Adrenal gland (tissue), 12 donors: ENCODE measurements around the gene MPV17L. TPM values are rescaled to one million over a fixed set of nuclear protein-coding genes. Genes with fewer than 3 reads are reported as not detected.
A peak's percentile ranks its signal among the peaks of the same experiment; 100 is the strongest.
"Not testable (repeated sequence)": the region's sequence is repeated elsewhere in the genome, so short reads cannot be mapped to it uniquely, and the experiment has no call there.

Source experiments
- DNase-seq, 7 donors: peaks; one replicate each; pipeline ENCODE4 v3.0.0-alpha.2; 2019 to 2020
- H3K27ac ChIP-seq, 5 donors: fragments of 200-600 bp; sonication (generic) in 4 of 5; 1 replicate in 3 of 5; 2 replicates in 2 of 5; pipeline versions ENCODE4 v1.5.1 to v1.8.0; 2016 to 2020; ENCODE audit warnings: mild to moderate bottlenecking in 1 of 5
- H3K27me3 ChIP-seq: fragments of 200-600 bp; 2 replicates; pipeline ENCODE4 v1.8.0; 2021
- H3K36me3 ChIP-seq, 2 donors: fragments of 200-600 bp; replicated peaks in 1 of 2; 1 replicate in 1 of 2; 2 replicates in 1 of 2; pipeline versions ENCODE4 v1.5.1 to v1.8.0; 2018 to 2022
- H3K4me1 ChIP-seq, 2 donors: fragments of 200-600 bp; replicated peaks in 1 of 2; 1 replicate in 1 of 2; 2 replicates in 1 of 2; pipeline versions ENCODE4 v1.5.1 to v1.8.0; 2018 to 2021
- H3K4me3 ChIP-seq, 4 donors: fragments of 200-600 bp; sonication (generic) in 3 of 4; one replicate each; pipeline ENCODE4 v1.5.1; 2016 to 2018
- H3K9me3 ChIP-seq, 3 donors: fragments of 200-600 bp; sonication (generic) in 1 of 3; replicated peaks in 1 of 3; 1 replicate in 2 of 3; 2 replicates in 1 of 3; pipeline versions ENCODE4 v1.5.1 to v1.8.0; 2016 to 2021
- POLR2A ChIP-seq, 2 donors: fragments of 450-650 bp; IDR thresholded peaks; one replicate each; pipeline ENCODE4 v1.6.1; 2017; ENCODE audit warnings: antibody characterized with exemption in 2 of 2, mild to moderate bottlenecking in 2 of 2, moderate library complexity in 1 of 2
- WGBS, 4 donors: extraction: QIAGEN DNeasy Blood & Tissue Kit in 2 of 4; methylation state at CpG; one replicate each; pipeline versions ENCODE4 v1.1.5 to v1.1.7; 2013 to 2017; 5-methylcytosine and 5-hydroxymethylcytosine counted together
- intact Hi-C, 2 donors: fragments of 100-400 bp; cut with DNase I; formaldehyde crosslinking; loops; one replicate each; pipeline versions ENCODE4 v1.14.1 to v1.15.0; 2022 to 2023
- polyA plus RNA-seq, 3 donors: library from polyadenylated mRNA; stranded (reverse); fragments of 200-250 nt in 2 of 3; fragments of 350-450 nt in 1 of 3; fragmentation: Illumina TruSeq in 1 of 3; extraction: RNeasy Lipid Tissue Mini Kit (QIAGEN cat#74804) in 1 of 3; gene quantifications; one replicate each; pipeline ENCODE4 v1.2.3, GENCODE V29; 2013 to 2014
- total RNA-seq, 9 donors: library from RNA; depleted of rRNA in 4 of 9; stranded (reverse); fragments of >200 nt in 4 of 9; fragments of 120-200 nt in 1 of 9; fragmentation: NEBNext Ultra II Directional in 1 of 9; extraction: Animal tissue kit (Norgen Biotek cat#: 25700) in 1 of 9; gene quantifications; one replicate each; pipeline versions ENCODE4 v1.1.0 to v1.2.4, GENCODE V29; 2013 to 2023
- TF ChIP-seq, protein P1 (sequence below), 6 experiments: fragments of 450-650 bp in 4 of 6; fragments of 200-600 bp in 2 of 6; sonication (generic) in 1 of 6; IDR thresholded peaks; 1 replicate in 5 of 6; 2 replicates in 1 of 6; pipeline versions ENCODE4 v1.5.1 to v1.8.0; 2016 to 2021; ENCODE audit warnings: antibody characterized with exemption in 6 of 6, mild to moderate bottlenecking in 2 of 6, moderate library complexity in 1 of 6
- donor health status: healthy with polysubstance abuse.
- donor health status: Bipolar disorder and iron deficiency.
- donor health status: DM: yes; HTN: yes; CAD: no.
- donor health status: DM: no; HTN: no; CAD: no.
- donor health status: DM: no; HTN: no; CAD: no.
- donor health status: DM: yes; HTN: yes; CAD: no.

The MPV17L gene
- total and polyA plus RNA-seq, 12 donors: 2.6 to 19.7 (median 8.3) TPM

DNA sequence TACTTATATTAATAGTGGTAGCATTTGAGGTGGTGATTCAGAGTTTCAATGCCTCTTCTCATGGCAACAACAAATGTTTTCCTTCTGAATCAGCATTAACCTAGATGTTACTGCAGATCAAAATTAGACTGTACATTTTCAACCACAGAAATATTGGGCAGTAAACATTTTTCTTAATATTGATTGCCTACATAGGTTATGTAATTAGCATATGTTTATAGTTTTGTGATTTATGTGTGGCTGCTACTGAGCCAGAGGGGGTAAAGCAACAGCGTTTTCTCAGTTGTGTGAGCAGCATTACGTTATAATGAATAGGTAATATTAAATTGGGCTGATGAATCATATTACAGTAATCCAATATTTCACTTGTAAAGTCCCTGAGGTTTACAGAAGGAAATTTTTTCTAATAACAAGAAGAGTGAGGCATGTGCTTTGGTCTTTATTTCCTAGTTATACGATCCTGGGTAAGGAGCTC lies 20.0 kb downstream of the MPV17L start:
- no peaks in the 10 kb centered on the region for H3K27me3 ChIP-seq
- TF ChIP-seq, protein P1, sequence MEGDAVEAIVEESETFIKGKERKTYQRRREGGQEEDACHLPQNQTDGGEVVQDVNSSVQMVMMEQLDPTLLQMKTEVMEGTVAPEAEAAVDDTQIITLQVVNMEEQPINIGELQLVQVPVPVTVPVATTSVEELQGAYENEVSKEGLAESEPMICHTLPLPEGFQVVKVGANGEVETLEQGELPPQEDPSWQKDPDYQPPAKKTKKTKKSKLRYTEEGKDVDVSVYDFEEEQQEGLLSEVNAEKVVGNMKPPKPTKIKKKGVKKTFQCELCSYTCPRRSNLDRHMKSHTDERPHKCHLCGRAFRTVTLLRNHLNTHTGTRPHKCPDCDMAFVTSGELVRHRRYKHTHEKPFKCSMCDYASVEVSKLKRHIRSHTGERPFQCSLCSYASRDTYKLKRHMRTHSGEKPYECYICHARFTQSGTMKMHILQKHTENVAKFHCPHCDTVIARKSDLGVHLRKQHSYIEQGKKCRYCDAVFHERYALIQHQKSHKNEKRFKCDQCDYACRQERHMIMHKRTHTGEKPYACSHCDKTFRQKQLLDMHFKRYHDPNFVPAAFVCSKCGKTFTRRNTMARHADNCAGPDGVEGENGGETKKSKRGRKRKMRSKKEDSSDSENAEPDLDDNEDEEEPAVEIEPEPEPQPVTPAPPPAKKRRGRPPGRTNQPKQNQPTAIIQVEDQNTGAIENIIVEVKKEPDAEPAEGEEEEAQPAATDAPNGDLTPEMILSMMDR (IDR thresholded peaks at IDR 0.05): no peak
- peak in 1 of 2 donors; percentile 14 for TF ChIP-seq POLR2A (IDR thresholded peaks at IDR 0.05)
- H3K27ac ChIP-seq: peak overlapping the region in 1 of 5 donors; percentile 3
- intact Hi-C loops: no loop called here
- no peak overlapping the region for H3K4me3 ChIP-seq
- peaks cover 0 to 12% of the 10 kb centered on the region in 2 donors for H3K4me1 ChIP-seq
- DNase-seq: peak in 1 of 7 donors; percentile 18
- no peaks in the 10 kb centered on the region for H3K9me3 ChIP-seq
- WGBS, 4 donors: 33 to 38% (median 37%) methylated on average over 3 of the region's 3 CpGs
- H3K36me3 ChIP-seq: no peaks in the 10 kb centered on the region

DNA sequence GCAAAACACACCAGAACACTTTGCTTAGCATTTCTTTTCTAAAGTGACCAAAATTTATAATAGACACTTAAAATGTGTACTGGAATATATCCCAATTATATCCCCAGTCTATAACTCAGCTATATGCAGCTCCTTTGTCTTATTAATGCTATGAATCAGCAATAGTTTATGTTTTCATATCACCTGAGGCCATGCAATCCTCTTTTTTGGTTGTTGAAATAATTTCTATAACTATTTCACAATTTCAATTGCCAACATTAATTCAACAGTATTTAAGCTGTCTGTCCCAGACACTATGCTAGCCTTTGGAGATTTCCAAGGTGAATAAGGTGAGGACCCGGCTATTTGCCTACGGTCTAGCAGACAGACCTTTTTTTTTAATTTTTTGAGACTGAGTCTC lies 21.6 kb downstream of the MPV17L start:
- no peaks in the 10 kb centered on the region for H3K27me3 ChIP-seq
- H3K36me3 ChIP-seq: no peaks in the 10 kb centered on the region
- TF ChIP-seq, protein P1 (IDR thresholded peaks at IDR 0.05): no peak
- no peak for TF ChIP-seq POLR2A (IDR thresholded peaks at IDR 0.05)
- 92 to 94% (median 94%) methylated on average over 2 of the region's 2 CpGs for WGBS, 4 donors
- intact Hi-C loops: no loop called here
- peaks cover 0 to 12% of the 10 kb centered on the region in 2 donors for H3K4me1 ChIP-seq
- H3K27ac ChIP-seq: no peak overlapping the region
- H3K4me3 ChIP-seq: no peak overlapping the region
- no peaks in the 10 kb centered on the region for H3K9me3 ChIP-seq
- DNase-seq: no peak

DNA sequence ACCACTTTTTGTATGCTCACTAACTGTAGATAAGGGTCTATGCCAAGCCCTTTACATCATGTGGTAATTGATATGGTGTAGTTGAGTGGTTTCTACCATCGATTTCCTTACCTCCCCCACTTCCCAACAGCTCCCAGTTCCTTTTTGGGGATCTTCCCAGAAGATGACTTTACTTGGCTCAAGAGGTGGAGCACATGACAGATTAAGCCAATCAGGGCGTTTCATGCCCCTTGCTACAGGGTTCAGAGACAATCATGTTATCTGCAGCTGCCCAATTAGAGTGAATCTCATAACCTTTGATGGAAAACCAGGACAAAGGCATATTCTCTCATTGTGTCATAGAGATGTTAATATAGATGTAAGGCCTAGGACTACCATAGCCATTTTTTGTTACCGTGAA lies 22.7 kb downstream of the MPV17L start:
- intact Hi-C loops: no loop called here
- Histone ChIP-seq H3K36me3 (no peaks in the 10 kb centered on the region), H3K4me3 (no peak overlapping the region), H3K4me1 (peaks cover 0 to 12% of the 10 kb centered on the region in 2 donors), H3K27ac (no peak overlapping the region), H3K27me3 (no peaks in the 10 kb centered on the region), H3K9me3 (no peaks in the 10 kb centered on the region)
- peak in 1 of 7 donors; percentile 2 for DNase-seq
- no peak for TF ChIP-seq POLR2A (IDR thresholded peaks at IDR 0.05)
- TF ChIP-seq, protein P1 (IDR thresholded peaks at IDR 0.05): no peak
- 71 to 89% (median 86%) methylated on average over 3 of the region's 3 CpGs for WGBS, 4 donors

DNA sequence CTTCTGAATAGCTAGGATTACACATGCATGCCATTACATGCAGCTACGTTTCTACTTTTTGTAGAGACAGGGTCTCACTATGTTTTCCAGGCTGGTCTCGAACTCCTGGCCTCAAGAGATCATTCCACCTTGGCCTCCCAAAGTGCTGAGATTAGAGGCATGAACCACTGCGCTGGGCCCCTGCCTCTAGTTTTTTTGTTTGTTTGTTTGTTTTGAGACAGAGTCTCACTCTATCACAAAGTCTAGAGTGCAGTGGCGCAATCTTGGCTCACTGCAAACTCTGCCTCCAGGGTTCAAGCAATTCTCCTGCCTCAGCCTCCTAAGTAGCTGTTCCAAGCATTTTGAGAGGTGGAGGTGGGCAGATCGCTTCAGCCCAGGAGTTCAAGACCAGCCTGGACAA lies 26.1 kb downstream of the MPV17L start:
- DNase-seq, H3K27ac ChIP-seq, H3K4me1 ChIP-seq, H3K27me3 ChIP-seq, H3K4me3 ChIP-seq, H3K9me3 ChIP-seq, H3K36me3 ChIP-seq: not testable (repeated sequence)
- intact Hi-C loops: loop anchor here in 1 of 2 donors (10.0 kb wide), 1 partner anchor 283 kb away; no protein-coding TSS in a partner anchor
- WGBS, 4 donors: 80 to 92% (median 87%) methylated on average over 5 of the region's 5 CpGs

DNA sequence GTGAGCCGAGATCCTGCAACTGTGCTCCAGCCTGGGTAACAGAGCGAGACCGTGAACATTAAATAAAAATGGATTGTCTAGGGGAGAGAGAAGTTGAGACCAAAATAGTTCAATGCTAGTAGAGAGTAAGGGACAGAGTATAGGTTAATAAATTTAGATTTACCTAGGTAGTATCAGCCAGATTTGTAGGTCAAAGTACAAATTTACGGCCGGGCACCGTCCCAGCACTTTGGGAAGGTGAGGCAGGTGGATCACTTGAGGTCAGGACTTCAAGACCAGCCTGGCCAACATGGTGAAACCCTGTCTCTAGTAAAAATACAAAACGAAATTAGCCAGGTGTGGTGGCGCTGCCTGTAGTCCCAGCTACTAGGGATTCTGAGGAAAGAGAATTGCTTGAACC lies 26.7 kb downstream of the MPV17L start:
- H3K36me3 ChIP-seq: no peaks in the 10 kb centered on the region
- no peaks in the 10 kb centered on the region for H3K27me3 ChIP-seq
- H3K4me3 ChIP-seq: no peak overlapping the region
- intact Hi-C loops: loop anchor here in 1 of 2 donors (10.0 kb wide), 1 partner anchor 283 kb away; no protein-coding TSS in a partner anchor
- 80 to 88% (median 85%) methylated on average over 8 of the region's 8 CpGs for WGBS, 4 donors
- H3K27ac ChIP-seq: no peak overlapping the region
- TF ChIP-seq POLR2A (IDR thresholded peaks at IDR 0.05): no peak
- TF ChIP-seq, protein P1 (IDR thresholded peaks at IDR 0.05): no peak
- no peaks in the 10 kb centered on the region for H3K9me3 ChIP-seq
- no peak for DNase-seq
- H3K4me1 ChIP-seq: no peaks in the 10 kb centered on the region
